A549 (cell line): ENCODE results near the gene KCNQ2. TPM values are rescaled to one million over a fixed set of nuclear protein-coding genes. Genes with fewer than 3 reads are reported as not detected.

Source experiments
- ATAC-seq, 2 experiments: fragments of 200-7000 bp in 1 of 2; fragments of >200 bp in 1 of 2; cut with Nextera tagmentation in 1 of 2; cut with Tn5 transposase in 1 of 2; 3 replicates each; pipeline versions ENCODE4 v1.8.0 to v1.9.1; 2018 to 2020; ENCODE audit warnings: mild to moderate bottlenecking in 1 of 2, moderate library complexity in 1 of 2
- CTCF ChIA-PET: fragments of 300-600 bp; sonication (Branson Sonifier 250); formaldehyde crosslinking; extraction: SDS; loops from one replicate; lab custom pipeline; 2021; ENCODE audit warnings: antibody characterized with exemption, inconsistent platforms; lab: Yijun Ruan, JAX
- POLR2A ChIA-PET: fragments of 350-600 bp; formaldehyde crosslinking; extraction: SDS; loops from one replicate; lab custom pipeline; 2021; ENCODE audit warnings: antibody characterized with exemption, inconsistent platforms; lab: Yijun Ruan, JAX
- DNase-seq, 2 experiments: peaks; one replicate each; pipeline versions ENCODE4 v3.0.0 to v3.0.0-alpha.2; 2011 to 2016; ENCODE audit warnings: low read depth in 1 of 2, low spot score in 1 of 2
- FAIRE-seq: peaks from 2 replicates; lab custom pipeline; 2011; peaks lifted over from hg19 to GRCh38; lab: Jason Lieb, UNC
- H3K27ac ChIP-seq, 2 experiments: fragments of >200 bp; sonication (Bioruptor Twin); formaldehyde crosslinking; 3 replicates each; pipeline ENCODE4 v1.5.1; 2016 to 2017
- H3K4me1 ChIP-seq: fragments of >200 bp; sonication (Bioruptor Twin); formaldehyde crosslinking; 3 replicates; pipeline ENCODE4 v1.6.1; 2016
- H3K4me2 ChIP-seq: fragments of >200 bp; sonication (Bioruptor Twin); formaldehyde crosslinking; 3 replicates; pipeline ENCODE4 v1.6.1; 2016
- H3K4me3 ChIP-seq: fragments of >200 bp; sonication (Bioruptor Twin); formaldehyde crosslinking; 3 replicates; pipeline ENCODE4 v1.5.1; 2016
- H3K9me3 ChIP-seq: fragments of >200 bp; sonication (Bioruptor Twin); formaldehyde crosslinking; 3 replicates; pipeline ENCODE4 v1.6.1; 2016
- CBX2 ChIP-seq: fragments of 200-600 bp; sonication (generic); IDR thresholded peaks from 2 replicates; pipeline ENCODE4 v1.6.1; 2016; ENCODE audit warnings: low read depth, mild to moderate bottlenecking, borderline replicate concordance
- CEBPB ChIP-seq, 2 experiments: fragments of >200 bp in 1 of 2; sonication (Bioruptor Twin) in 1 of 2; formaldehyde crosslinking in 1 of 2; IDR thresholded peaks; 2 replicates each; pipeline ENCODE4 v1.6.1; 2012 to 2016
- CTCF ChIP-seq: fragments of >200 bp; sonication (Bioruptor Twin); formaldehyde crosslinking; IDR thresholded peaks from 3 replicates; pipeline ENCODE4 v1.5.1; 2016
- FOXS1 ChIP-seq: fragments of 250-450 bp; sonication (Bioruptor Pico); IDR thresholded peaks from 2 replicates; pipeline ENCODE4 v1.5.0; 2020; ENCODE audit warnings: mild to moderate bottlenecking, moderate library complexity
- HOXA7 ChIP-seq: fragments of 250-450 bp; sonication (Bioruptor Pico); IDR thresholded peaks from 2 replicates; pipeline ENCODE4 v1.5.0; 2020; ENCODE audit warnings: mild to moderate bottlenecking, moderate library complexity
- KDM1A ChIP-seq: fragments of 200-600 bp; sonication (generic); IDR thresholded peaks from 2 replicates; pipeline ENCODE4 v1.6.1; 2016; ENCODE audit warnings: low read depth, mild to moderate bottlenecking
- MAZ ChIP-seq: fragments of 150-350 bp; IDR thresholded peaks from 2 replicates; pipeline ENCODE4 v1.6.1; 2014; ENCODE audit warnings: antibody characterized with exemption, low read depth, low read length, borderline replicate concordance
- NFE2L2 ChIP-seq: fragments of 150-350 bp; conservative IDR thresholded peaks from 2 replicates; pipeline ENCODE4 v1.6.1; 2014; ENCODE audit warnings: low read length
- PHF8 ChIP-seq: fragments of 200-600 bp; sonication (generic); IDR thresholded peaks from 2 replicates; pipeline ENCODE4 v1.6.1; 2016; ENCODE audit warnings: low read depth, mild to moderate bottlenecking, antibody characterized with exemption, moderate library complexity, borderline replicate concordance
- POLR2A ChIP-seq: IDR thresholded peaks from 2 replicates; pipeline ENCODE4 v1.6.1; 2012; ENCODE audit warnings: mild to moderate bottlenecking, low read length
- POLR2AphosphoS2 ChIP-seq: conservative IDR thresholded peaks from 2 replicates; pipeline ENCODE4 v1.6.1; 2012; ENCODE audit warnings: low read length, improper control_type of control experiment, inconsistent platforms
- RAD21 ChIP-seq, 2 experiments: fragments of >200 bp in 1 of 2; sonication (Bioruptor Twin) in 1 of 2; formaldehyde crosslinking in 1 of 2; IDR thresholded peaks in 1 of 2; conservative IDR thresholded peaks in 1 of 2; 2 replicates in 1 of 2; 3 replicates in 1 of 2; pipeline ENCODE4 v1.6.1; 2012 to 2018; ENCODE audit warnings: inconsistent platforms in 1 of 2
- TFCP2L1 ChIP-seq: fragments of 250-450 bp; sonication (Bioruptor Pico); IDR thresholded peaks from 2 replicates; pipeline ENCODE4 v1.5.0; 2021; ENCODE audit warnings: mild to moderate bottlenecking
- ZNF302 ChIP-seq: fragments of 250-450 bp; sonication (Bioruptor Pico); IDR thresholded peaks from 2 replicates; pipeline ENCODE4 v1.9.0; 2021; ENCODE audit warnings: inconsistent platforms, mild to moderate bottlenecking, moderate library complexity
- WGBS: methylation state at CpG from one replicate; pipeline ENCODE4 v1.1.6; 2017; ENCODE audit errors: missing lambda C conversion rate; 5-methylcytosine and 5-hydroxymethylcytosine counted together
- polyA plus RNA-seq, 4 experiments: library from polyadenylated mRNA; depleted of rRNA in 3 of 4; stranded (reverse); fragments of >200 nt; fragmentation: RNase III in 1 of 4; extraction: RNeasy Plus Mini Kit Qiagen cat#74134 plus additional on column Dnase treatment in 1 of 4; gene quantifications; 2 replicates in 3 of 4; 3 replicates in 1 of 4; pipeline ENCODE4 v1.2.3, GENCODE V29; 2011 to 2017
- TF ChIP-seq, protein P1 (sequence below): IDR thresholded peaks from 2 replicates; pipeline ENCODE4 v1.6.1; 2012
- TF ChIP-seq, protein P2 (sequence below): fragments of 250-450 bp; sonication (Bioruptor Pico); IDR thresholded peaks from 2 replicates; pipeline ENCODE4 v1.5.0; 2021; ENCODE audit warnings: mild to moderate bottlenecking, moderate library complexity, borderline replicate concordance

The KCNQ2 gene
- polyA plus RNA-seq, 2 of the 4 experiments (the other 2 are of a cell fraction), result 0.14 to 0.36 TPM

- FAIRE-seq, result no peak
- Histone ChIP-seq H3K4me2 (peak overlapping the region; percentile 93), H3K27ac (peak overlapping the region; percentile 88 to 95), H3K4me3 (peak overlapping the region; percentile 83), H3K9me3 (peaks cover 13% of the 10 kb centered on the region), H3K4me1 (peaks cover 10% of the 10 kb centered on the region; the same call in 2 of the 3 replicates)
- no peak; the same call in 1 of the 2 replicates for TF ChIP-seq POLR2A
- peak; percentile 14; the same call in 1 of the 2 replicates for TF ChIP-seq PHF8
- TF ChIP-seq, protein P1, sequence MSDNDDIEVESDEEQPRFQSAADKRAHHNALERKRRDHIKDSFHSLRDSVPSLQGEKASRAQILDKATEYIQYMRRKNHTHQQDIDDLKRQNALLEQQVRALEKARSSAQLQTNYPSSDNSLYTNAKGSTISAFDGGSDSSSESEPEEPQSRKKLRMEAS, result peak; percentile 33; the same call in 1 of the 2 replicates
- TF ChIP-seq CTCF, result peak; percentile 18; the same call in 1 of the 3 replicates
- TF ChIP-seq TFCP2L1 (CRISPR knock-in tag), result 0 out of 2 replicates have a peak, but pooled peaks have one; percentile 12
- peak; percentile 10 to 44; a peak in 3 of 5 replicates for TF ChIP-seq RAD21 (conservative IDR thresholded peaks at IDR 0.05 in 1 of 2, IDR thresholded peaks at IDR 0.05 in 1 of 2)
- peak; percentile 67 to 82 for ATAC-seq
- ChIA-PET CTCF (interaction anchor here (0.6 to 6.8 kb wide), 7 partner anchors 9 to 907 kb away, joined by 3 to 75 read pairs (median 5); partner anchors contain the start of genes EEF1A2 and PTK6), POLR2A (interaction anchor here (0.6 to 4.4 kb wide), 19 partner anchors 10 to 564 kb away, joined by 3 to 62 read pairs (median 4); partner anchors contain the start of genes EEF1A2, LKAAEAR1 and PTK6)
- WGBS, result 35% methylated on average over 28 of the region's 72 CpGs
- peak; percentile 57 to 69 for DNase-seq
Measured at GRCh38 chr20:63519668-63520503, 47.4 kb upstream of the KCNQ2 start.

- 91% methylated on average over 21 of the region's 32 CpGs for WGBS
- no peak for TF ChIP-seq MAZ
- TF ChIP-seq PHF8, result no peak
- TF ChIP-seq CEBPB (IDR thresholded peaks at IDR 0.05), result no peak
- no peak for TF ChIP-seq RAD21 (conservative IDR thresholded peaks at IDR 0.05 in 1 of 2, IDR thresholded peaks at IDR 0.05 in 1 of 2)
- no peak for TF ChIP-seq NFE2L2
- TF ChIP-seq HOXA7, result no peak
- no peak for TF ChIP-seq KDM1A
- TF ChIP-seq FOXS1 (CRISPR knock-in tag), result no peak
- H3K27ac ChIP-seq, result peak overlapping the region; percentile 88 to 95; a peak in 4 of 6 replicates
- peaks cover 10% of the 10 kb centered on the region; the same call in 2 of the 3 replicates for H3K4me1 ChIP-seq
- DNase-seq, result no peak
- ChIA-PET CTCF (interaction anchor here (0.6 to 6.8 kb wide), 5 partner anchors 10 to 268 kb away, joined by 3 to 75 read pairs (median 5); partner anchors contain the start of gene EEF1A2), POLR2A (interaction anchor here (2.6 kb wide), 1 partner anchor 11 kb away, joined by 15 read pairs; no protein-coding TSS in a partner anchor)
- FAIRE-seq, result no peak
- peaks cover 13% of the 10 kb centered on the region for H3K9me3 ChIP-seq
- H3K4me2 ChIP-seq, result peak overlapping the region; percentile 93
- no peak for ATAC-seq
- peak overlapping the region; percentile 83; the same call in 2 of the 3 replicates for H3K4me3 ChIP-seq
Measured at GRCh38 chr20:63518946-63519667, 46.7 kb upstream of the KCNQ2 start.

DNA sequence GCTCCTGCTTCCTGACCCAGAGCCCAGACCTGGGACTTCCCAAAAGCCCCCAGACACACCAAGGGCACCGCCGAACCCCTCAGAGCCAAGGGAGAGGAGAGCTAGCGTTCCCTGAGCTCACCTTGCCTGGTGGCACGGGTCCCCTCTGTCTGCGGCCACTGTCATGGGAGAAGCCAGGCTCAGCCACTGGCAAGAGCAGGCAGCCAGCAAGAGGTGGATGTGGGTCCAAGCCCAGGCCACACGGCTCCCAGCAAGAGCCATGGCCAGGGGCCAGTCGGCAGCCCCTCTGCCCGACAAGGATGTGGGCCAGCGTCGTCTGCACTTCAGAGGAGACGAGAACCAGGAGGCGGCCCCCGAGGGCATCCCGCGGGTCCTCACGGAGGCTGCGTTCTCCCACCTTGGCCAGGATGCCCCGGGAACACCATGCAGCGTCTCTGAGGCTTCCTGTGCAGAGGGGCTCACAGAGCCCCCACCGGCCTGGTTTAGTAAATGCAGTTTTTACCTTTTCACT, 46.0 kb upstream of the KCNQ2 start:
- ATAC-seq (no peak), FAIRE-seq (no peak), DNase-seq (no peak)
- H3K4me3 ChIP-seq, result no peak overlapping the region
- WGBS, result 91% methylated on average over 18 of the region's 20 CpGs
- CTCF ChIA-PET, result interaction anchor here (0.6 to 6.8 kb wide), 5 partner anchors 10 to 269 kb away, joined by 3 to 75 read pairs (median 3); partner anchors contain the start of gene EEF1A2
- no peak for TF ChIP-seq POLR2AphosphoS2
- no peak for TF ChIP-seq MAZ
- no peak for TF ChIP-seq RAD21 (conservative IDR thresholded peaks at IDR 0.05 in 1 of 2, IDR thresholded peaks at IDR 0.05 in 1 of 2)
- no peak for TF ChIP-seq CBX2
- no peak for TF ChIP-seq ZNF302 (CRISPR knock-in tag)
- TF ChIP-seq, protein P2, sequence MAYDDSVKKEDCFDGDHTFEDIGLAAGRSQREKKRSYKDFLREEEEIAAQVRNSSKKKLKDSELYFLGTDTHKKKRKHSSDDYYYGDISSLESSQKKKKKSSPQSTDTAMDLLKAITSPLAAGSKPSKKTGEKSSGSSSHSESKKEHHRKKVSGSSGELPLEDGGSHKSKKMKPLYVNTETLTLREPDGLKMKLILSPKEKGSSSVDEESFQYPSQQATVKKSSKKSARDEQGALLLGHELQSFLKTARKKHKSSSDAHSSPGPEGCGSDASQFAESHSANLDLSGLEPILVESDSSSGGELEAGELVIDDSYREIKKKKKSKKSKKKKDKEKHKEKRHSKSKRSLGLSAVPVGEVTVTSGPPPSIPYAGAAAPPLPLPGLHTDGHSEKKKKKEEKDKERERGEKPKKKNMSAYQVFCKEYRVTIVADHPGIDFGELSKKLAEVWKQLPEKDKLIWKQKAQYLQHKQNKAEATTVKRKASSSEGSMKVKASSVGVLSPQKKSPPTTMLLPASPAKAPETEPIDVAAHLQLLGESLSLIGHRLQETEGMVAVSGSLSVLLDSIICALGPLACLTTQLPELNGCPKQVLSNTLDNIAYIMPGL (CRISPR knock-in tag), result no peak
- no peak overlapping the region for H3K27ac ChIP-seq
- POLR2A ChIA-PET, result no interaction called here
- peaks cover 8% of the 10 kb centered on the region for H3K9me3 ChIP-seq
- no peak overlapping the region for H3K4me2 ChIP-seq
- H3K4me1 ChIP-seq, result peaks cover 10% of the 10 kb centered on the region; the same call in 2 of the 3 replicates
